K562 (cell line): ENCODE results near the gene WWOX. TPM values are rescaled to one million over a fixed set of nuclear protein-coding genes. Genes with fewer than 3 reads are reported as not detected.

Experiments
- KDM5B ChIP-seq: fragments of 200-600 bp; sonication (generic); IDR thresholded peaks from 2 replicates; pipeline ENCODE4 v1.6.1; 2012; ENCODE audit warnings: low read depth, mild to moderate bottlenecking, moderate library complexity, low read length, control low read depth, inconsistent platforms; ENCODE audit not compliant: insufficient replicate concordance
- NR1H2 ChIP-seq: sonication (generic); formaldehyde crosslinking; IDR thresholded peaks from 2 replicates; pipeline ENCODE4 v1.4.0; 2020; ENCODE audit warnings: mild to moderate bottlenecking, missing genetic modification reagents
- POLR2G ChIP-seq: fragments of 200-400 bp; formaldehyde crosslinking; IDR thresholded peaks from 2 replicates; pipeline ENCODE4 v1.6.1; 2017; ENCODE audit warnings: low read depth, mild to moderate bottlenecking, antibody characterized with exemption, low read length, moderate library complexity
- PRDM10 ChIP-seq: fragments of 450-650 bp; IDR thresholded peaks from 2 replicates; pipeline ENCODE4 v1.6.1; 2018; ENCODE audit not compliant: partially characterized antibody
- ZNF780A ChIP-seq: fragments of 250-450 bp; sonication (Bioruptor Pico); IDR thresholded peaks from 2 replicates; pipeline ENCODE4 v1.5.0; 2021; ENCODE audit warnings: mild to moderate bottlenecking
- polyA plus RNA-seq, 8 experiments: library from polyadenylated mRNA; depleted of rRNA in 4 of 8; stranded (reverse) in 5 of 8; unstranded in 3 of 8; fragments of >200 nt; fragmentation: Nextera tagmentation in 2 of 8; fragmentation: Illumina TruSeq in 1 of 8; extraction: Ambion mirVana in 2 of 8; extraction: Trizol in 1 of 8; gene quantifications; 2 replicates each; pipeline versions ENCODE4 v1.2.1 to v1.2.3, GENCODE V29; 2011 to 2014; ENCODE audit warnings: inconsistent platforms in 1 of 8, missing spikeins in 1 of 8
- total RNA-seq, 7 experiments: library from RNA; depleted of rRNA in 6 of 7; stranded (reverse); fragments of >200 nt in 6 of 7; fragmentation: Illumina TruSeq in 2 of 7; extraction: Trizol in 2 of 7; gene quantifications; 2 replicates each; pipeline versions ENCODE4 v1.2.1 to v1.2.3, GENCODE V29; 2011 to 2021; ENCODE audit warnings: low replicate concordance in 1 of 7
- TF ChIP-seq, protein P1 (sequence below): sonication (generic); formaldehyde crosslinking; IDR thresholded peaks from 2 replicates; pipeline ENCODE4 v1.8.0; 2022; ENCODE audit warnings: missing genetic modification reagents, mild to moderate bottlenecking, borderline replicate concordance

WWOX gene
- total and polyA plus RNA-seq, 9 of the 15 experiments (the other 6 are each of a cell fraction or from before 2014, with no cell fraction given): 1.6 to 22.7 (median 8.1) TPM

DNA sequence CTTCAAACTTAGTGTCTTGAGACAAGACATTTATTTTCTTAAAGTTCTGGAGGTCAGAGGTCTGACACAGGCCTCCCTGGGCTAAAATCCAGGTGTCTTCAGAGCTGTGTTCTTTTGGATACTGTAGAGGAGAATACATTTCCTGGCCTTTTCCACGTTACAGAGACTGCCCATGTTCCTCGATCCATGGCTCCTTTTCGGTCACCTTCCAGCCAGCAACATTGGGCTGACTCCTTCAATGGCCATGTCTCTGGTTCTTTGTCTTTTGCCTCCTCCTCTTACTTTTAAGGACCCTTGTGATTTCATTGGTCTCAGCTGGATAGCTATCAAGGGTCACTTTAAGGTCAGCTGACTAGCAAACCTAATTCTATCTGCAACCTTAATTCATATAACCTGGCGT is 212.4 kb downstream of the WWOX start (continued):
- TF ChIP-seq, protein P1, sequence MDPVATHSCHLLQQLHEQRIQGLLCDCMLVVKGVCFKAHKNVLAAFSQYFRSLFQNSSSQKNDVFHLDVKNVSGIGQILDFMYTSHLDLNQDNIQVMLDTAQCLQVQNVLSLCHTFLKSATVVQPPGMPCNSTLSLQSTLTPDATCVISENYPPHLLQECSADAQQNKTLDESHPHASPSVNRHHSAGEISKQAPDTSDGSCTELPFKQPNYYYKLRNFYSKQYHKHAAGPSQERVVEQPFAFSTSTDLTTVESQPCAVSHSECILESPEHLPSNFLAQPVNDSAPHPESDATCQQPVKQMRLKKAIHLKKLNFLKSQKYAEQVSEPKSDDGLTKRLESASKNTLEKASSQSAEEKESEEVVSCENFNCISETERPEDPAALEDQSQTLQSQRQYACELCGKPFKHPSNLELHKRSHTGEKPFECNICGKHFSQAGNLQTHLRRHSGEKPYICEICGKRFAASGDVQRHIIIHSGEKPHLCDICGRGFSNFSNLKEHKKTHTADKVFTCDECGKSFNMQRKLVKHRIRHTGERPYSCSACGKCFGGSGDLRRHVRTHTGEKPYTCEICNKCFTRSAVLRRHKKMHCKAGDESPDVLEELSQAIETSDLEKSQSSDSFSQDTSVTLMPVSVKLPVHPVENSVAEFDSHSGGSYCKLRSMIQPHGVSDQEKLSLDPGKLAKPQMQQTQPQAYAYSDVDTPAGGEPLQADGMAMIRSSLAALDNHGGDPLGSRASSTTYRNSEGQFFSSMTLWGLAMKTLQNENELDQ (CRISPR knock-in tag): no peak
- TF ChIP-seq NR1H2 (CRISPR knock-in tag): no peak
- TF ChIP-seq PRDM10: no peak
- no peak for TF ChIP-seq KDM5B
- no peak for TF ChIP-seq POLR2G
- TF ChIP-seq ZNF780A (CRISPR knock-in tag): no peak
